ENCODE results near the gene FANK1. TPM values are rescaled to one million over a fixed set of nuclear protein-coding genes. Genes with fewer than 3 reads are reported as not detected.
"Not testable (repeated sequence)": the region's sequence is repeated elsewhere in the genome, so short reads cannot be mapped to it uniquely, and the experiment has no call there.

The FANK1 gene
- total RNA-seq, 2 donors from 2014 or later = 1.0 to 7.3 TPM

DNA sequence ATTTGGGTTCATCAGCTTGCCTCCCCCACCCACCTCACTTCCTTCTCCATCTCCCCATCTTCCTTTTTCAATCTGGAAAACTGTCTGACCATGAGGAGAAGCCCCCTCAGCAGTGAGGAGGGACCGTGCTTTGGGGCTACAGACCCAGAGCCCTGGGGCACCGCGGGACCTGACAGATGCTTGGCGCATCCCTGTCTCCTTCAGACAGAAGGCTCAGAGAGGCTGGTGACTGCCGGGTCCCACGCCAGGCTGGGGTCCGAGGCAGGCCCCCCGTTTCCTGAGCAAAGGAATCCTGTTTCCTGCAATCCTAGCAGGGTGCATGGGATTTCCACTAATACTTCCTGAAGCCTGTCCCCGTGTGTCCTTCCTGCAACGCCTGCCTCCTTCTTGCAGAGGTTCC lies 147.0 kb downstream of the FANK1 start:
- WGBS, 2 donors = 71% methylated on average over 10 of the region's 10 CpGs; no CpG with 5 or more reads in 1 of the 2 donors
- Histone ChIP-seq H3K27ac (no peak overlapping the region), H3K27me3 (no peaks in the 10 kb centered on the region), H3K4me1 (peaks cover 12% of the 10 kb centered on the region), H3K4me3 (no peak overlapping the region), H3K36me3 (replicated peaks in 1 of 2; ENCODE audit: insufficient read depth in 1 of 2, low read depth in 2 of 2) (no peaks in the 10 kb centered on the region), H3K9me3 (no peaks in the 10 kb centered on the region)
- intact Hi-C loops (cut with DNase I) = no loop called here
- no peak for DNase-seq
- ATAC-seq = no peak
- TF ChIP-seq, protein P1, sequence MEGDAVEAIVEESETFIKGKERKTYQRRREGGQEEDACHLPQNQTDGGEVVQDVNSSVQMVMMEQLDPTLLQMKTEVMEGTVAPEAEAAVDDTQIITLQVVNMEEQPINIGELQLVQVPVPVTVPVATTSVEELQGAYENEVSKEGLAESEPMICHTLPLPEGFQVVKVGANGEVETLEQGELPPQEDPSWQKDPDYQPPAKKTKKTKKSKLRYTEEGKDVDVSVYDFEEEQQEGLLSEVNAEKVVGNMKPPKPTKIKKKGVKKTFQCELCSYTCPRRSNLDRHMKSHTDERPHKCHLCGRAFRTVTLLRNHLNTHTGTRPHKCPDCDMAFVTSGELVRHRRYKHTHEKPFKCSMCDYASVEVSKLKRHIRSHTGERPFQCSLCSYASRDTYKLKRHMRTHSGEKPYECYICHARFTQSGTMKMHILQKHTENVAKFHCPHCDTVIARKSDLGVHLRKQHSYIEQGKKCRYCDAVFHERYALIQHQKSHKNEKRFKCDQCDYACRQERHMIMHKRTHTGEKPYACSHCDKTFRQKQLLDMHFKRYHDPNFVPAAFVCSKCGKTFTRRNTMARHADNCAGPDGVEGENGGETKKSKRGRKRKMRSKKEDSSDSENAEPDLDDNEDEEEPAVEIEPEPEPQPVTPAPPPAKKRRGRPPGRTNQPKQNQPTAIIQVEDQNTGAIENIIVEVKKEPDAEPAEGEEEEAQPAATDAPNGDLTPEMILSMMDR (IDR thresholded peaks at IDR 0.05) = no peak
- no peak for TF ChIP-seq POLR2A (IDR thresholded peaks at IDR 0.05)

DNA sequence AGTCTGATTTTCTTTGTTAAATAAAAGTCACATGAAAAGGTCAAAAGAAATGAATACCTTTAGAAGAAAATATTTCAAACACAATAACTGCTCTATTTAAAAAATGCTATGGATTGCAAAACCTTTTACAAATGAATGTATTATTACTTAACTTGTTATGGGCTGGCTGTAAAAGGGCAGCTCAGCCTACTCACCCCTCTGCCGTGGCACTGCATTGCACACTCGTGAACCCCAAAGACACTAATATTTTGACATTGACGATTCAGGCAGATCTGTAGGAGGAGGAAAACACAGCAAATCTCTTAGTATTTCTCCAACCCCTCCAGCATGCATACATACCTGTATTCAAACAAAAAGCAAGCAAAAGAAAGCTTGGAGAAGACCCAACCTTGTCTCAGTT lies 149.5 kb downstream of the FANK1 start:
- no peak for ATAC-seq
- no peak overlapping the region for H3K4me3 ChIP-seq
- no peaks in the 10 kb centered on the region for H3K36me3 ChIP-seq (replicated peaks in 1 of 2; ENCODE audit: insufficient read depth in 1 of 2, low read depth in 2 of 2)
- WGBS, 2 donors = 67 to 82% methylated on average over 3 of the region's 3 CpGs
- no peak overlapping the region for H3K27ac ChIP-seq
- peaks cover 12% of the 10 kb centered on the region for H3K4me1 ChIP-seq
- no peaks in the 10 kb centered on the region for H3K9me3 ChIP-seq
- intact Hi-C loops (cut with DNase I) = no loop called here
- DNase-seq = no peak
- H3K27me3 ChIP-seq = no peaks in the 10 kb centered on the region
- no peak for TF ChIP-seq POLR2A (IDR thresholded peaks at IDR 0.05)
- TF ChIP-seq, protein P1 (IDR thresholded peaks at IDR 0.05) = no peak

DNA sequence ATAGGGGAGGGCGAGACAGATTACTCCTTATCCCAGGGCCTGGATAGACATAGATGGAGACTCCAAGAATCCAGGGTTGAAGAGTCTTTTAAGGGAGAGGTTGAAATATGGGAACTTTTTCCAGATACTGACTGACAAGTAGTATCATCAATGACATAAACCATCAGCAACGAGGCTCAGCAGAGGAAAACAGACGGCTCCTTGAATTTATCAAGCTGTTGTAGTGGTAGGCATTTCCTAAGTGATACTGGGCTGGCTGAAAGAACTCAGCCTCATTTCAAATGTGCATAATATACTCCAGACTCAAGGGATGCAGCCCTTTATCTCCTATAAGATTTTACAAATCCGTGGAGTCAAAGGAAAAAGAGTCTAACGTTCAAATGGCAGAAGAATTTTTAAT lies 150.5 kb downstream of the FANK1 start:
- no peak for TF ChIP-seq POLR2A (IDR thresholded peaks at IDR 0.05)
- TF ChIP-seq, protein P1 (IDR thresholded peaks at IDR 0.05) = no peak
- Histone ChIP-seq H3K27me3 (no peaks in the 10 kb centered on the region), H3K4me1 (peaks cover 7% of the 10 kb centered on the region), H3K4me3 (no peak overlapping the region), H3K9me3 (no peaks in the 10 kb centered on the region), H3K27ac (no peak overlapping the region), H3K36me3 (replicated peaks in 1 of 2; ENCODE audit: insufficient read depth in 1 of 2, low read depth in 2 of 2) (no peaks in the 10 kb centered on the region)
- ATAC-seq (no peak), DNase-seq (no peak)
- WGBS, 2 donors = 66 to 69% methylated on average over 5 of the region's 5 CpGs
- intact Hi-C loops (cut with DNase I) = no loop called here

DNA sequence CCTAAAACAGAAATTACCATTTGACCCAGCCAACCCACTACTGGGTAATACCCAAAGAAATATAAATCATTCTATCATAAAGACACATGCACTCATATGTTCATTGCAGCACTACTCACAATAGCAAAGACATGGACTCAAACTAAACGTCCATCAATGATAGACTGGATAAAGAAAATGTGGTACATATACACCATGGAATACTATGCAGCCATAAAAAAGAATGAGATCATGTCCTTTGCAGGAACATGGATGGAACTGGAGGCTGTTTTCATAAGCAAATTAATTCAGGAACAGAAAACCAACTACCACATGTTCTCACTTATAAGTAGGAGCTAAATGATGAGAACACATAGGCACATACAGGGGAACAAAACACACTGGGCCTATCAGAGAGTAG lies 151.4 kb downstream of the FANK1 start:
- H3K9me3 ChIP-seq; H3K36me3 ChIP-seq (replicated peaks in 1 of 2; ENCODE audit: insufficient read depth in 1 of 2, low read depth in 2 of 2); H3K27me3 ChIP-seq; ATAC-seq; H3K27ac ChIP-seq; H3K4me1 ChIP-seq; H3K4me3 ChIP-seq; intact Hi-C loops (cut with DNase I); DNase-seq: not testable (repeated sequence)
- 52 to 60% methylated on average over 1 of the region's 1 CpG for WGBS, 2 donors

DNA sequence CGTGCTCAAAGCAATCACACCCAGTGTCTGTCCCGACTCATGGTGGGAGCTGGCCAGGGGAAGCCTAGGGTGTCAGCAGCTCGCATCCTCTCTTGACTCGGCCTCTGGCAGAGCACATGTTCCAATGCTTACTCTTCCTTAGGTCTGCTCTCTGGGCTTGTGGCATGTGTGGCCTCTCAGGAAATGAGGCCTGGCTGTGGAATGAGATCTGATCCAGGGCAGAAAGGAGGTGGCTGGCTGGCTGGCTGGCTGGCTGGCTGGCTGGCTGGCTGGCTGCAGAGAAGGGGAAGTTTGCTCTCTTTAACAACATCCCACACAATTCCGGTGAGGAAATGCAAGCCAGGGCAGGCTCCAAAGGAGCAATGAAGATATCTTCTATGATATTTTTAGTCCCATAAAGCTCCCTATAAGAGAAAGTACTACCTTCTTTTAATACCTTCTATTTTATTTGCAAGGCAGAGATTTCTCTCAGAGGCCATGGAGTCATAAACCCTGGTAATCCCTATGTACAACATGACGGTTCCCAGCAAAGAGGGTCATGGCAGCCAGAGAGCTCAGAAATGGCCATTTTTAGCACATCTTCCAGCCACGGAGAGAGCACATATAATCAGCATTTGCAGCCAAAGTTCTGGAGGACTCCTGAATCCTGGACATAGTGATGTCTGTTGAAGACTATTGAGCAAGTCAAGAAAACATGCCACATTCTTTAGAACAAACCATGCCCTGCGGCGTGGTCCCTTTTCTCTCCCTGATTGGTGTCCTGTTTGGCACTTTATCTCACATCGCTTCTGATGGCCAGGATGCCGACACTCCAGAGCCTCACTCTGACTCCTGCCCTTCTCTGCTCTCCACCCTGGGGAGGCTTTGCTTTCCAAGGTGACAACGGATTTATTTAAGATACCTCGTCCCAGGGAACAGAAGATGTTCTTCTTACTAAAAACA lies 153.7 kb downstream of the FANK1 start:
- Histone ChIP-seq H3K4me1 (no peaks in the 10 kb centered on the region), H3K27me3 (no peaks in the 10 kb centered on the region), H3K36me3 (replicated peaks in 1 of 2; ENCODE audit: insufficient read depth in 1 of 2, low read depth in 2 of 2) (no peaks in the 10 kb centered on the region), H3K27ac (no peak overlapping the region), H3K4me3 (no peak overlapping the region), H3K9me3 (no peaks in the 10 kb centered on the region)
- WGBS, 2 donors = 57 to 75% methylated on average over 13 of the region's 13 CpGs
- ATAC-seq (peak; percentile 30), DNase-seq (peak in 1 of 4 donors; percentile 25)
- TF ChIP-seq, protein P1 (IDR thresholded peaks at IDR 0.05) = no peak
- no peak for TF ChIP-seq POLR2A (IDR thresholded peaks at IDR 0.05)
- intact Hi-C loops (cut with DNase I) = no loop called here
